Hepatocyte (in vitro differentiated cells): Measurements from ENCODE around the gene PRSS58. TPM values are rescaled to one million over a fixed set of nuclear protein-coding genes. Genes with fewer than 3 reads are reported as not detected.

Source experiments
- DNase-seq: peaks from one replicate; pipeline ENCODE4 v3.0.0-alpha.2; 2016; ENCODE audit warnings: low spot score
- H2AFZ ChIP-seq: fragments of 200-600 bp; sonication (generic); 2 replicates; pipeline ENCODE4 v1.6.0; 2016; ENCODE audit warnings: antibody characterized with exemption, mild to moderate bottlenecking
- H3K27ac ChIP-seq: fragments of 200-600 bp; sonication (generic); 2 replicates; pipeline ENCODE4 v1.5.1; 2016; ENCODE audit warnings: mild to moderate bottlenecking
- H3K27me3 ChIP-seq: fragments of 200-600 bp; sonication (generic); 2 replicates; pipeline ENCODE4 v1.6.1; 2016
- H3K36me3 ChIP-seq: fragments of 200-600 bp; sonication (generic); replicated peaks from 2 replicates; pipeline ENCODE4 v1.5.1; 2016; ENCODE audit warnings: low read depth; ENCODE audit not compliant: insufficient read depth
- H3K4me1 ChIP-seq: fragments of 200-600 bp; sonication (generic); 2 replicates; pipeline ENCODE4 v1.5.1; 2016; ENCODE audit warnings: mild to moderate bottlenecking, moderate library complexity; ENCODE audit not compliant: insufficient read depth
- H3K4me2 ChIP-seq: fragments of 200-600 bp; sonication (generic); 2 replicates; pipeline ENCODE4 v1.6.0; 2016
- H3K4me3 ChIP-seq: fragments of 200-600 bp; sonication (generic); 2 replicates; pipeline ENCODE4 v1.5.1; 2016; ENCODE audit warnings: mild to moderate bottlenecking
- H3K79me2 ChIP-seq: fragments of 200-600 bp; sonication (generic); 2 replicates; pipeline ENCODE4 v1.6.0; 2017; ENCODE audit warnings: mild to moderate bottlenecking
- H3K9me2 ChIP-seq: fragments of 200-600 bp; sonication (generic); replicated peaks from 2 replicates; pipeline ENCODE4 v1.6.0; 2017; ENCODE audit warnings: mild to moderate bottlenecking; ENCODE audit not compliant: insufficient read depth
- H3K9me3 ChIP-seq: fragments of 200-600 bp; sonication (generic); 2 replicates; pipeline ENCODE4 v1.5.1; 2016; ENCODE audit warnings: low read depth, mild to moderate bottlenecking
- H4K20me1 ChIP-seq: fragments of 200-600 bp; sonication (generic); 2 replicates; pipeline ENCODE4 v1.6.0; 2016; ENCODE audit warnings: mild to moderate bottlenecking; ENCODE audit not compliant: insufficient read depth, poor library complexity, severe bottlenecking
- EZH2 ChIP-seq: fragments of 200-600 bp; sonication (generic); IDR thresholded peaks from 2 replicates; pipeline ENCODE4 v1.6.1; 2016; ENCODE audit warnings: antibody characterized with exemption, mild to moderate bottlenecking, borderline replicate concordance
- EZH2phosphoT487 ChIP-seq: fragments of 200-600 bp; sonication (generic); IDR thresholded peaks from one replicate; pipeline ENCODE4 v1.6.1; 2018; ENCODE audit warnings: antibody characterized with exemption, mild to moderate bottlenecking, low read depth, moderate library complexity; ENCODE audit not compliant: unreplicated experiment, severe bottlenecking
- WGBS: methylation state at CpG from one replicate; pipeline ENCODE4 v1.1.6; 2016; ENCODE audit warnings: low lambda C conversion rate; ENCODE audit errors: missing lambda C conversion rate; 5-methylcytosine and 5-hydroxymethylcytosine counted together
- polyA plus RNA-seq: library from polyadenylated mRNA; unstranded; fragments of >200 nt; fragmentation: Nextera tagmentation; extraction: Ambion mirVana; gene quantifications from 2 replicates; pipeline ENCODE4 v1.2.1, GENCODE V29; 2016
- total RNA-seq: library from RNA; depleted of rRNA; stranded (reverse); fragments of >200 nt; gene quantifications from 2 replicates; pipeline ENCODE4 v1.2.3, GENCODE V29; 2014
- TF ChIP-seq, protein P1 (sequence below): fragments of 200-600 bp; sonication (generic); IDR thresholded peaks from 2 replicates; pipeline ENCODE4 v1.5.1; 2016; ENCODE audit warnings: antibody characterized with exemption, mild to moderate bottlenecking; ENCODE audit not compliant: poor library complexity

PRSS58 gene, protein sequence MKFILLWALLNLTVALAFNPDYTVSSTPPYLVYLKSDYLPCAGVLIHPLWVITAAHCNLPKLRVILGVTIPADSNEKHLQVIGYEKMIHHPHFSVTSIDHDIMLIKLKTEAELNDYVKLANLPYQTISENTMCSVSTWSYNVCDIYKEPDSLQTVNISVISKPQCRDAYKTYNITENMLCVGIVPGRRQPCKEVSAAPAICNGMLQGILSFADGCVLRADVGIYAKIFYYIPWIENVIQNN
- total RNA-seq (not detected in 2 replicates), polyA plus RNA-seq (not detected in 2 replicates)

GRCh38 chr7:142257958-142258357, at the start of gene PRSS58:
Gene PRSS58 (minus strand): TSS chr7:142258058. CDS start chr7:142257707, 351 bp downstream.
- Histone ChIP-seq H3K4me1 (no peaks in the 10 kb centered on the region), H3K27ac (no peak within 1 kb of the TSS), H3K27me3 (peaks cover 4% of the 10 kb centered on the region), H3K9me3 (no peaks in the 10 kb centered on the region), H2AFZ (no peak within 1 kb of the TSS), H3K4me3 (no peak within 1 kb of the TSS), H3K36me3 (no peaks in the 10 kb centered on the region), H4K20me1 (no peaks in the 10 kb centered on the region), H3K4me2 (no peak within 1 kb of the TSS), H3K9me2 (no peaks in the 10 kb centered on the region), H3K79me2 (no peaks in the 10 kb centered on the region)
- DNase-seq, result no peak
- TF ChIP-seq EZH2phosphoT487, result no peak
- TF ChIP-seq, protein P1, sequence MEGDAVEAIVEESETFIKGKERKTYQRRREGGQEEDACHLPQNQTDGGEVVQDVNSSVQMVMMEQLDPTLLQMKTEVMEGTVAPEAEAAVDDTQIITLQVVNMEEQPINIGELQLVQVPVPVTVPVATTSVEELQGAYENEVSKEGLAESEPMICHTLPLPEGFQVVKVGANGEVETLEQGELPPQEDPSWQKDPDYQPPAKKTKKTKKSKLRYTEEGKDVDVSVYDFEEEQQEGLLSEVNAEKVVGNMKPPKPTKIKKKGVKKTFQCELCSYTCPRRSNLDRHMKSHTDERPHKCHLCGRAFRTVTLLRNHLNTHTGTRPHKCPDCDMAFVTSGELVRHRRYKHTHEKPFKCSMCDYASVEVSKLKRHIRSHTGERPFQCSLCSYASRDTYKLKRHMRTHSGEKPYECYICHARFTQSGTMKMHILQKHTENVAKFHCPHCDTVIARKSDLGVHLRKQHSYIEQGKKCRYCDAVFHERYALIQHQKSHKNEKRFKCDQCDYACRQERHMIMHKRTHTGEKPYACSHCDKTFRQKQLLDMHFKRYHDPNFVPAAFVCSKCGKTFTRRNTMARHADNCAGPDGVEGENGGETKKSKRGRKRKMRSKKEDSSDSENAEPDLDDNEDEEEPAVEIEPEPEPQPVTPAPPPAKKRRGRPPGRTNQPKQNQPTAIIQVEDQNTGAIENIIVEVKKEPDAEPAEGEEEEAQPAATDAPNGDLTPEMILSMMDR, result no peak
- TF ChIP-seq EZH2, result no peak
- WGBS, result 85% methylated on average over 1 of the region's 1 CpG

GRCh38 chr7:142307246-142307900, 49.5 kb upstream of the PRSS58 start:
- 71% methylated on average over 11 of the region's 11 CpGs for WGBS
- DNase-seq, result no peak
- Histone ChIP-seq H3K36me3 (no peaks in the 10 kb centered on the region), H3K4me1 (no peaks in the 10 kb centered on the region), H4K20me1 (no peaks in the 10 kb centered on the region), H3K27ac (no peak overlapping the region), H3K27me3 (peaks cover under 1% of the 10 kb centered on the region), H3K9me2 (no peaks in the 10 kb centered on the region), H3K4me3 (no peak overlapping the region), H2AFZ (no peak overlapping the region), H3K79me2 (no peaks in the 10 kb centered on the region), H3K9me3 (no peaks in the 10 kb centered on the region), H3K4me2 (no peak overlapping the region)
- TF ChIP-seq, protein P1, result no peak
- no peak for TF ChIP-seq EZH2
- TF ChIP-seq EZH2phosphoT487, result no peak

DNA sequence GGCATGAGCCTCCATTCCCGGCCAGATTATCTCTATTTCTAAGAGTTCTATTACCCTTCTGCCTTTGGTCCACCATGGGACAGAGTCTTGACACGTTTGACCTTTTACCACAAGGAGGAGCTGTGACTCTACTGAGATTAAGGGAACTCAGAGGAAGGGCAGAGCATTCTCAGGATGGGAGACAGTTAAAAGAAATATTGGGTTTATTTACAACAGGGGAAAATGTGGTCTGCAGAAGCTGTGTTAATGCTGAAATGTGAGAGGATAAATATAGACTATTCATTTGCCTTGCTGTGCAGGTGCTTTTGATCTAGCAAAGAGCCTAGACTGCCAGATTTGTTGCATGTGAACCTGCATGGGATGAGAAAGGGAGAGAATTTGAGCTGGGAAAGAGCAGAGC, 45.8 kb upstream of the PRSS58 start:
- WGBS, result 19% methylated on average over 2 of the region's 2 CpGs
- no peaks in the 10 kb centered on the region for H4K20me1 ChIP-seq
- H3K27ac ChIP-seq, result no peak overlapping the region
- H3K4me3 ChIP-seq, result no peak overlapping the region
- DNase-seq, result peak; percentile 45
- H3K9me2 ChIP-seq, result no peaks in the 10 kb centered on the region
- TF ChIP-seq, protein P1, result peak; percentile 31
- TF ChIP-seq EZH2, result no peak
- TF ChIP-seq EZH2phosphoT487, result no peak
- H3K9me3 ChIP-seq, result no peaks in the 10 kb centered on the region
- H3K27me3 ChIP-seq, result peaks cover 3% of the 10 kb centered on the region
- H2AFZ ChIP-seq, result no peak overlapping the region
- H3K4me1 ChIP-seq, result no peaks in the 10 kb centered on the region
- no peak overlapping the region for H3K4me2 ChIP-seq
- no peaks in the 10 kb centered on the region for H3K36me3 ChIP-seq
- H3K79me2 ChIP-seq, result no peaks in the 10 kb centered on the region
